Body of pancreas (tissue), 4 donors: ENCODE results near the gene PDZD4. TPM values are rescaled to one million over a fixed set of nuclear protein-coding genes. Genes with fewer than 3 reads are reported as not detected.

ENCODE experiments used
- ATAC-seq: fragments of 150-250 bp; one replicate; pipeline ENCODE4 v1.9.1; 2016
- DNase-seq, 4 donors: peaks; one replicate each; pipeline ENCODE4 v3.0.0-alpha.2; 2019
- H3K27ac ChIP-seq, 4 donors: fragments of 200-600 bp; sonication (generic); 1 replicate in 3 of 4; 2 replicates in 1 of 4; pipeline versions ENCODE4 v1.5.1 to v1.6.1; 2016 to 2019; ENCODE audit warnings: mild to moderate bottlenecking in 1 of 4, mixed read lengths in 1 of 4, moderate library complexity in 1 of 4
- H3K27me3 ChIP-seq, 2 donors: fragments of 200-600 bp; sonication (generic); one replicate each; pipeline ENCODE4 v1.6.0; 2016; ENCODE audit warnings: mild to moderate bottlenecking in 1 of 2
- H3K36me3 ChIP-seq, 2 donors: fragments of 200-600 bp; sonication (generic); replicated peaks in 1 of 2; 2 replicates each; pipeline ENCODE4 v1.5.1; 2016; ENCODE audit warnings: low read depth in 2 of 2; ENCODE audit not compliant: insufficient read depth in 1 of 2
- H3K4me1 ChIP-seq: fragments of 200-600 bp; sonication (generic); one replicate; pipeline ENCODE4 v1.6.0; 2016
- H3K4me3 ChIP-seq, 2 donors: fragments of 200-600 bp; sonication (generic); 1 replicate in 1 of 2; 2 replicates in 1 of 2; pipeline ENCODE4 v1.5.1; 2016 to 2019
- H3K9me3 ChIP-seq, 3 donors: fragments of 200-600 bp; sonication (generic); 1 replicate in 2 of 3; 2 replicates in 1 of 3; pipeline ENCODE4 v1.5.1; 2016
- CTCF ChIP-seq, 7 experiments: fragments of 450-650 bp in 4 of 7; fragments of 200-600 bp in 3 of 7; sonication (generic) in 3 of 7; IDR thresholded peaks; one replicate each; pipeline ENCODE4 v1.5.1; 2016 to 2019; ENCODE audit warnings: antibody characterized with exemption in 7 of 7
- POLR2A ChIP-seq, 3 donors: fragments of 450-650 bp; IDR thresholded peaks; one replicate each; pipeline ENCODE4 v1.6.1; 2016; ENCODE audit warnings: antibody characterized with exemption in 3 of 3, mild to moderate bottlenecking in 2 of 3
- WGBS, 2 donors: methylation state at CpG; one replicate each; pipeline ENCODE4 v1.1.5; 2017; 5-methylcytosine and 5-hydroxymethylcytosine counted together
- intact Hi-C: fragments of 100-400 bp; cut with DNase I; formaldehyde crosslinking; loops from one replicate; pipeline ENCODE4 v1.15.1; 2023
- total RNA-seq, 2 donors: library from RNA; depleted of rRNA; stranded (reverse); fragments of >200 nt; gene quantifications; one replicate each; pipeline ENCODE4 v1.1.0, GENCODE V29; 2016

Gene PDZD4
- total RNA-seq, 2 donors from 2014 or later: 1.6 to 2.6 TPM

GRCh38 chrX:153814591-153815315 is 15.6 kb downstream of the PDZD4 start:
- DNase-seq: peak in 1 of 4 donors; percentile 7
- H3K27me3 ChIP-seq: no peaks in the 10 kb centered on the region
- H3K4me1 ChIP-seq: peaks cover 9% of the 10 kb centered on the region
- no peak for ATAC-seq
- H3K36me3 ChIP-seq: no peaks in the 10 kb centered on the region
- no peak overlapping the region for H3K4me3 ChIP-seq
- H3K27ac ChIP-seq: no peak overlapping the region
- TF ChIP-seq POLR2A (IDR thresholded peaks at IDR 0.05) (no peak), CTCF (IDR thresholded peaks at IDR 0.05) (no peak)
- no peaks in the 10 kb centered on the region for H3K9me3 ChIP-seq
- WGBS, 2 donors: 66 to 79% methylated on average over 10 to 18 of the region's 19 CpGs
- intact Hi-C loops: no loop called here

DNA sequence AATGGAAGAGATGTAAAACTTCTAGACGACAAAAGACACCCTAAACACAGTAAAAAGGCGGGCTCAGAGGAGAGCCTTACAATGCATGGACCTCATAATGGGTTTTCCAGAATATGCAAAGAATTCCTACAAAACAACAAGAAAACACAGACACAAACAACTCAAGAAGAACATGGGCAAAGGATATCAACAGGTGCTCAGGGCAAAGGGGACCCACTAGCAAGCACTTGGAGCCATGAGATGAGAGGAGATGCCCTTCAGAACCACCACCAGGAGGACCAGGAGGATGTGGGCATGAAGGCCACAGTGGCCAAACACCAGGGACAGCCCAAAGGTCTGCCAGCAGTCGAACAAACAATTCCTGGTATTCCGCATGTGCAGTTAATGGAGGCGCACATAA is 17.2 kb downstream of the PDZD4 start:
- H3K9me3 ChIP-seq: no peaks in the 10 kb centered on the region
- H3K36me3 ChIP-seq: no peaks in the 10 kb centered on the region
- H3K27me3 ChIP-seq: no peaks in the 10 kb centered on the region
- ATAC-seq (no peak), DNase-seq (no peak)
- no peak overlapping the region for H3K4me3 ChIP-seq
- 77 to 82% methylated on average over 3 to 5 of the region's 5 CpGs for WGBS, 2 donors
- H3K27ac ChIP-seq: no peak overlapping the region
- intact Hi-C loops: no loop called here
- TF ChIP-seq CTCF (IDR thresholded peaks at IDR 0.05) (no peak), POLR2A (IDR thresholded peaks at IDR 0.05) (no peak)
- H3K4me1 ChIP-seq: no peaks in the 10 kb centered on the region

DNA sequence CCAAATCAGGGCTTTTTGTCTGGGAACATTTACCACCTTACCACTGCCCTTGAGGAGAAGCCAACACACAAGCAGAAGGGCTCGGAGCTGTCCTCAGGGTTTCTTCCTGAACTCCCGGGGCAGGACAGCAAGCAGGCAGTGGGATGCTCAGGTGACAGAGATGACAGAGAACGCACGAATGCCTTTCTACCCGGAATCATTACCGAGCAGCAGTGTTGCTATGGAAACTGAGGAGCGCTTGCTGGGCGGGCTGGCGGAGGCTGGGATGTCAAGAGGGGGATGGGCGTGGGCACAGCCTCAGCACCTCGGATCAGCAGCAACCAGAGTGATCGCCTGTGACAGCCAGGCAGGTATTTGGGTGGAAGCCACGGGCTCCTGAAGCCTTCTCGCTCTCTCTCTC is 18.1 kb downstream of the PDZD4 start:
- H3K36me3 ChIP-seq: no peaks in the 10 kb centered on the region
- TF ChIP-seq CTCF (IDR thresholded peaks at IDR 0.05) (no peak), POLR2A (IDR thresholded peaks at IDR 0.05) (no peak)
- no peak overlapping the region for H3K27ac ChIP-seq
- no peaks in the 10 kb centered on the region for H3K9me3 ChIP-seq
- H3K4me1 ChIP-seq: no peaks in the 10 kb centered on the region
- DNase-seq: no peak
- WGBS, 2 donors: 15 to 38% methylated on average over 8 to 14 of the region's 14 CpGs
- intact Hi-C loops: no loop called here
- no peak for ATAC-seq
- no peaks in the 10 kb centered on the region for H3K27me3 ChIP-seq
- no peak overlapping the region for H3K4me3 ChIP-seq

- 88 to 90% methylated on average over 6 to 7 of the region's 19 CpGs for WGBS, 2 donors
- no peak for ATAC-seq
- Histone ChIP-seq H3K4me1 (no peaks in the 10 kb centered on the region), H3K9me3 (no peaks in the 10 kb centered on the region), H3K36me3 (no peaks in the 10 kb centered on the region), H3K27me3 (no peaks in the 10 kb centered on the region), H3K4me3 (no peak overlapping the region), H3K27ac (no peak overlapping the region)
- intact Hi-C loops: no loop called here
- DNase-seq: no peak
- no peak for TF ChIP-seq CTCF (IDR thresholded peaks at IDR 0.05)
- no peak for TF ChIP-seq POLR2A (IDR thresholded peaks at IDR 0.05)
These were observed 22.4 kb downstream of the PDZD4 start for GRCh38 chrX:153807976-153808375.

GRCh38 chrX:153806999-153807575 is 23.3 kb downstream of the PDZD4 start:
- Histone ChIP-seq H3K9me3 (no peaks in the 10 kb centered on the region), H3K27ac (no peak overlapping the region), H3K27me3 (no peaks in the 10 kb centered on the region), H3K4me1 (no peaks in the 10 kb centered on the region), H3K36me3 (no peaks in the 10 kb centered on the region), H3K4me3 (no peak overlapping the region)
- intact Hi-C loops: no loop called here
- TF ChIP-seq POLR2A (IDR thresholded peaks at IDR 0.05): no peak
- no peak for TF ChIP-seq CTCF (IDR thresholded peaks at IDR 0.05)
- DNase-seq (no peak), ATAC-seq (no peak)
- 92 to 100% methylated on average over 1 to 10 of the region's 28 CpGs for WGBS, 2 donors
